Ovary (tissue), 9 donors: ENCODE data around the gene SIL1. TPM values are rescaled to one million over a fixed set of nuclear protein-coding genes. Genes with fewer than 3 reads are reported as not detected.

Source experiments
- DNase-seq, 5 donors: peaks; one replicate each; pipeline ENCODE4 v3.0.0-alpha.2; 2019 to 2020
- H3K27ac ChIP-seq, 2 donors: fragments of 200-600 bp; one replicate each; pipeline versions ENCODE4 v1.5.1 to v1.8.0; 2019 to 2022
- H3K27me3 ChIP-seq: fragments of 200-600 bp; one replicate; pipeline ENCODE4 v1.8.0; 2022
- H3K36me3 ChIP-seq: fragments of 200-600 bp; sonication (generic); one replicate; pipeline ENCODE4 v1.5.1; 2019
- H3K4me1 ChIP-seq: one replicate; pipeline ENCODE4 v1.8.1; 2013; ENCODE audit warnings: mild to moderate bottlenecking, moderate library complexity; ENCODE audit not compliant: insufficient read depth
- H3K4me3 ChIP-seq: fragments of 200-600 bp; sonication (generic); one replicate; pipeline ENCODE4 v1.5.1; 2017
- H3K9me3 ChIP-seq, 2 donors: fragments of 200-600 bp in 1 of 2; sonication (generic) in 1 of 2; one replicate each; pipeline versions ENCODE4 v1.5.1 to v1.8.1; 2013 to 2019; ENCODE audit warnings: mild to moderate bottlenecking in 1 of 2, moderate library complexity in 1 of 2
- CTCF ChIP-seq, 3 donors: fragments of 450-650 bp in 2 of 3; fragments of 200-600 bp in 1 of 3; IDR thresholded peaks; one replicate each; pipeline versions ENCODE4 v1.5.1 to v1.8.0; 2016 to 2022; ENCODE audit warnings: antibody characterized with exemption in 3 of 3, mild to moderate bottlenecking in 1 of 3
- EP300 ChIP-seq: sonication (generic); formaldehyde crosslinking; IDR thresholded peaks from one replicate; pipeline ENCODE4 v1.6.1; 2017; ENCODE audit warnings: antibody characterized with exemption
- POLR2A ChIP-seq: fragments of 450-650 bp; IDR thresholded peaks from one replicate; pipeline ENCODE4 v1.6.1; 2017; ENCODE audit warnings: antibody characterized with exemption, mild to moderate bottlenecking, moderate library complexity
- WGBS, 3 donors: extraction: QIAGEN DNeasy Blood & Tissue Kit in 1 of 3; methylation state at CpG; one replicate each; pipeline versions ENCODE4 v1.1.5 to v1.1.7; 2013 to 2017; 5-methylcytosine and 5-hydroxymethylcytosine counted together
- intact Hi-C, 4 donors: fragments of 100-400 bp; cut with DNase I; formaldehyde crosslinking; loops; one replicate each; pipeline versions ENCODE4 v1.11.0 to v1.15.1; 2022 to 2023
- polyA plus RNA-seq, 2 donors: library from polyadenylated mRNA; stranded (reverse); fragments of 200-250 nt in 1 of 2; fragments of 350-450 nt in 1 of 2; fragmentation: Illumina TruSeq in 1 of 2; extraction: RNeasy Lipid Tissue Mini Kit (QIAGEN cat#74804) in 1 of 2; gene quantifications; one replicate each; pipeline ENCODE4 v1.2.3, GENCODE V29; 2013 to 2014
- total RNA-seq, 7 donors: library from RNA; depleted of rRNA in 2 of 7; stranded (reverse); fragments of >200 nt in 2 of 7; fragmentation: NEBNext Ultra II Directional in 3 of 7; extraction: Animal tissue kit (Norgen Biotek cat#: 25700) in 3 of 7; gene quantifications; one replicate each; pipeline versions ENCODE4 v1.1.0 to v1.2.4, GENCODE V29; 2016 to 2023
- donor health status: DM: no; HTN: no; CAD: no; lungs with moderate emphysema.
- donor health status: DM: no; HTN: no; CAD: no.
- donor health status: Bipolar disorder and iron deficiency.
- donor health status: DM: yes; HTN: yes; CAD: no.
- donor health status: DM: no; HTN: no; CAD: no.
- donor health status: DM: yes; HTN: yes; CAD: no.

Gene SIL1
- total and polyA plus RNA-seq, 9 donors = 15.7 to 93.0 (median 34.9) TPM

DNA sequence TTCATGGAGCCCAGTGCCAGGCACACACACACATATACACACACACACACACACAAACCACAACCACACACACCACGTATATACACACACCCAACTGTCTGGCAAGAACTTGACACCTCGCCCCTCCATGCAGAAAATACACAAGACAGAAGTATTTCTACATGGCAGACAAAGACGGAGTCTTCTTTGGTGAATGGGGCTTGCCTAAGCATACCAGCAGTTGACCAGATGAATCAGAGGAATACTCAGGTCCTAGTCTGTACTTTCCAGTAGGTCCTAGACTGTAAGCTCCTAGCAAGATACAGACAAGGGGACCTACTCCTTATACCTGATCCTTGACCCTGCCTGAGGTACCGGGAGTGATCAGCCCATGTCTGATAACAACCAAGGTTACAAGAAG lies 60.1 kb downstream of the SIL1 start:
- H3K36me3 ChIP-seq = no peaks in the 10 kb centered on the region
- peaks cover 29% of the 10 kb centered on the region for H3K4me1 ChIP-seq
- no peaks in the 10 kb centered on the region for H3K27me3 ChIP-seq
- TF ChIP-seq CTCF (IDR thresholded peaks at IDR 0.05) = no peak
- no peak for TF ChIP-seq EP300
- TF ChIP-seq POLR2A = no peak
- no peak overlapping the region for H3K27ac ChIP-seq
- 69 to 76% (median 72%) methylated on average over 4 of the region's 4 CpGs for WGBS, 3 donors
- no peak for DNase-seq
- H3K9me3 ChIP-seq = no peaks in the 10 kb centered on the region
- no peak overlapping the region for H3K4me3 ChIP-seq
- intact Hi-C loops = loop anchor here in 1 of 4 donors (10.0 kb wide), 1 partner anchor 57 kb away; the partner anchor contains the start of gene SIL1

GRCh38 chr5:139137697-139138096 lies 60.5 kb downstream of the SIL1 start:
- DNase-seq = no peak
- TF ChIP-seq EP300 (no peak), POLR2A (no peak), CTCF (IDR thresholded peaks at IDR 0.05) (no peak)
- Histone ChIP-seq H3K27ac (no peak overlapping the region), H3K27me3 (no peaks in the 10 kb centered on the region), H3K9me3 (no peaks in the 10 kb centered on the region), H3K4me1 (peaks cover 32% of the 10 kb centered on the region), H3K4me3 (no peak overlapping the region), H3K36me3 (no peaks in the 10 kb centered on the region)
- intact Hi-C loops = loop anchor here in 1 of 4 donors (10.0 kb wide), 1 partner anchor 57 kb away; the partner anchor contains the start of gene SIL1
- WGBS, 3 donors = 66 to 79% (median 71%) methylated on average over 4 of the region's 4 CpGs

DNA sequence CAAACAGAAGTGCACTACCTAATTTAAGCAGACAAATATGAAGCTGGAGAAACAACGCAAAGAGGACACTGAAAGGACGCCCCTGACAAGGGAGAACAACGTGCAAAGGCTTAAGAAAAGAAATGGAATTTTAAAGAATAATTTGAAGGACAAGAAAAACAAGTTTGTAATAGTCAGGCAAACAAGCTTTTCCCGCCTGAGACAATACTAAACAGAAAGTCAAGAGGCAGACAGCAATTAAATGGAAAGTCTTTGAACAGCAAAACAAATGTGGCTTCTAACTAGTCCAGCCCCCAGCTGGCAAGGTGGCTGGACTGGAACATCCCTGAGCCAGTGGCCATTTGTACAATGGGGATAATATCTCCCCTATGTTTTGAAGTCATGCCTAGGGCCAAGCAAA lies 63.3 kb downstream of the SIL1 start:
- H3K4me3 ChIP-seq = no peak overlapping the region
- H3K4me1 ChIP-seq = peaks cover 29% of the 10 kb centered on the region
- WGBS, 3 donors = 78 to 81% (median 81%) methylated on average over 4 of the region's 4 CpGs
- H3K27me3 ChIP-seq = no peaks in the 10 kb centered on the region
- no peak overlapping the region for H3K27ac ChIP-seq
- no peak for DNase-seq
- intact Hi-C loops = loop anchor here in 1 of 4 donors (10.0 kb wide), 1 partner anchor 60 kb away; the partner anchor contains the start of gene SIL1
- no peaks in the 10 kb centered on the region for H3K36me3 ChIP-seq
- TF ChIP-seq POLR2A = no peak
- TF ChIP-seq CTCF (IDR thresholded peaks at IDR 0.05) = no peak
- no peak for TF ChIP-seq EP300
- no peaks in the 10 kb centered on the region for H3K9me3 ChIP-seq

DNA sequence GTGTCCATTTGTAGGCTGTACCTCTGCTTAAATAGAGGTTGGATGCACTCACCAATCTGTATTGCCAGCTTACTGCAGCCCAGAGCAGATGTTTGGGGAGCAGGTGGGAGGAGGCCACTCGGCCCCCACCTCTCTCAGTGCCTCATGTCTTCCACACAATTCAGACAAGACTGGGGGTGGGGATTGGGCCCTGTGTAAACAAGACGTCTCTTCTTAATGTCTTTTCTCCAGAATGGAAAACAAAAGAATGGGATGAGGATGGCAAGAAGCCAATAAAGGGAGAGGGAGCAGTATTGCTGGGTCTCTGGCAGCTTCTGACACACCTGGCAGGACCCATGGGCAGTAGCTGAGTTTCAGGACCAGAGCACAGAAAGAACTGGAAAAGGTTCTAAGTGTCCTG lies 64.9 kb downstream of the SIL1 start:
- Histone ChIP-seq H3K9me3 (no peaks in the 10 kb centered on the region), H3K27ac (peak overlapping the region in 1 of 2 donors; percentile 93), H3K4me3 (no peak overlapping the region), H3K36me3 (no peaks in the 10 kb centered on the region), H3K4me1 (peaks cover 22% of the 10 kb centered on the region), H3K27me3 (no peaks in the 10 kb centered on the region)
- intact Hi-C loops = loop anchor here in 1 of 4 donors (10.0 kb wide), 1 partner anchor 62 kb away; the partner anchor contains the start of gene SIL1
- WGBS, 3 donors = 32 to 48% (median 43%) methylated on average over 2 of the region's 2 CpGs
- no peak for DNase-seq
- TF ChIP-seq POLR2A = no peak
- TF ChIP-seq EP300 = no peak
- TF ChIP-seq CTCF (IDR thresholded peaks at IDR 0.05) = no peak
